Measurements from ENCODE around the gene SORCS1.

- TF ChIP-seq CTCF (IDR thresholded peaks at IDR 0.05) (no peak), POLR2A (IDR thresholded peaks at IDR 0.05) (no peak)
These were observed 343.9 kb downstream of the SORCS1 start for GRCh38 chr10:106820579-106820978.

All from right lobe of liver (tissue), 4 donors.